H1 (cell line): ENCODE measurements around the gene GYPA. TPM values are rescaled to one million over a fixed set of nuclear protein-coding genes. Genes with fewer than 3 reads are reported as not detected.

Experiments
- CTCF ChIA-PET: fragments of 300-600 bp; sonication (Branson Sonifier 250); formaldehyde crosslinking; loops from one replicate; lab custom pipeline; 2021; ENCODE audit not compliant: partially characterized antibody; lab: Charles Lee
- POLR2A ChIA-PET: fragments of 300-600 bp; sonication (Branson Sonifier 250); formaldehyde crosslinking; loops from one replicate; lab custom pipeline; 2021; ENCODE audit warnings: inconsistent platforms; ENCODE audit not compliant: partially characterized antibody; lab: Charles Lee
- DNase-seq, 2 experiments: peaks; one replicate each; pipeline versions ENCODE4 v3.0.0 to v3.0.0-alpha.2; 2010 to 2022; ENCODE audit warnings: low spot score in 2 of 2, low read depth in 1 of 2, mixed read lengths in 1 of 2
- FAIRE-seq: peaks from 2 replicates; lab custom pipeline; 2011; peaks lifted over from hg19 to GRCh38; lab: Jason Lieb, UNC
- H2AFZ ChIP-seq: 2 replicates; pipeline ENCODE4 v1.8.1; 2012; ENCODE audit warnings: low read length, inconsistent platforms
- H2AK5ac ChIP-seq: 2 replicates; pipeline ENCODE4 v1.6.1; 2013; ENCODE audit warnings: low read depth, low read length
- H2BK120ac ChIP-seq: replicated peaks from 2 replicates; pipeline ENCODE3; 2013; ENCODE audit warnings: low read depth, low read length, inconsistent platforms
- H2BK12ac ChIP-seq: 2 replicates; pipeline ENCODE4 v1.6.1; 2013; ENCODE audit warnings: low read depth, low read length
- H2BK15ac ChIP-seq: 2 replicates; pipeline ENCODE4 v1.6.1; 2013; ENCODE audit warnings: low read length
- H2BK20ac ChIP-seq: 2 replicates; pipeline ENCODE4 v1.6.1; 2013; ENCODE audit warnings: low read length
- H2BK5ac ChIP-seq: 2 replicates; pipeline ENCODE4 v1.6.1; 2013; ENCODE audit warnings: low read depth, low read length
- H3K14ac ChIP-seq: 2 replicates; pipeline ENCODE4 v1.6.1; 2013; ENCODE audit warnings: inconsistent platforms; ENCODE audit not compliant: insufficient read length
- H3K18ac ChIP-seq: 2 replicates; pipeline ENCODE4 v1.6.1; 2013; ENCODE audit warnings: low read length; ENCODE audit errors: extremely low read depth
- H3K23ac ChIP-seq: 2 replicates; pipeline ENCODE4 v1.6.1; 2013; ENCODE audit warnings: inconsistent platforms; ENCODE audit not compliant: insufficient read length
- H3K23me2 ChIP-seq: 2 replicates; pipeline ENCODE4 v1.6.1; 2013; ENCODE audit warnings: low read depth, low read length
- H3K27ac ChIP-seq: 2 replicates; pipeline ENCODE4 v1.6.1; 2011; ENCODE audit warnings: low read depth, low read length, inconsistent platforms
- H3K27me3 ChIP-seq, 4 experiments: replicated peaks in 1 of 4; 1 replicate in 1 of 4; 2 replicates in 3 of 4; pipeline versions ENCODE4 v1.6.1 to v1.8.1; 2011 to 2013; ENCODE audit warnings: low read length in 3 of 4, mild to moderate bottlenecking in 3 of 4, inconsistent platforms in 2 of 4, mixed read lengths in 2 of 4, moderate library complexity in 1 of 4; ENCODE audit not compliant: control insufficient read depth in 3 of 4, insufficient read depth in 3 of 4; ENCODE audit errors: extremely low read depth in 1 of 4
- H3K36me3 ChIP-seq, 4 experiments: 2 replicates each; pipeline versions ENCODE4 v1.6.1 to v1.8.1; 2011 to 2013; ENCODE audit warnings: mild to moderate bottlenecking in 4 of 4, low read length in 3 of 4, moderate library complexity in 2 of 4, control low read depth in 1 of 4, inconsistent platforms in 1 of 4; ENCODE audit not compliant: insufficient read depth in 4 of 4, control insufficient read depth in 2 of 4
- H3K4ac ChIP-seq: replicated peaks from 2 replicates; pipeline ENCODE3; 2013; ENCODE audit warnings: low read length, low read depth, mixed read lengths, inconsistent platforms; ENCODE audit not compliant: insufficient read length
- H3K4me1 ChIP-seq, 4 experiments: replicated peaks in 1 of 4; 1 replicate in 1 of 4; 2 replicates in 3 of 4; pipeline versions ENCODE4 v1.6.1 to v1.8.1; 2011 to 2013; ENCODE audit warnings: low read length in 3 of 4, inconsistent platforms in 2 of 4, mixed read lengths in 1 of 4; ENCODE audit not compliant: insufficient read depth in 4 of 4, control insufficient read depth in 3 of 4
- H3K4me2 ChIP-seq, 2 experiments: 2 replicates each; pipeline versions ENCODE4 v1.6.1 to v1.8.1; 2011 to 2013; ENCODE audit warnings: low read depth in 2 of 2, low read length in 2 of 2, control low read depth in 1 of 2, inconsistent platforms in 1 of 2, mild to moderate bottlenecking in 1 of 2; ENCODE audit not compliant: insufficient read depth in 1 of 2
- H3K4me3 ChIP-seq, 4 experiments: fragments of 200-600, 300-600 bp in 1 of 4; sonication (generic), shearing (Covaris generic), sonication (Bioruptor Twin) in 1 of 4; 2 replicates each; pipeline versions ENCODE4 v1.5.1 to v1.8.1; 2011 to 2016; ENCODE audit warnings: low read length in 4 of 4, low read depth in 3 of 4, control low read depth in 2 of 4, inconsistent platforms in 2 of 4, mild to moderate bottlenecking in 2 of 4, mixed read lengths in 1 of 4, moderate library complexity in 1 of 4; ENCODE audit not compliant: insufficient read depth in 2 of 4; ENCODE audit errors: extremely low read depth in 1 of 4
- H3K56ac ChIP-seq: replicated peaks from 2 replicates; pipeline ENCODE3; 2013; ENCODE audit warnings: low read depth, mild to moderate bottlenecking, mixed read lengths, low read length, inconsistent platforms; ENCODE audit not compliant: insufficient read length
- H3K79me1 ChIP-seq: 2 replicates; pipeline ENCODE4 v1.6.1; 2013; ENCODE audit warnings: low read depth, low read length, control low read depth
- H3K79me2 ChIP-seq, 2 experiments: 2 replicates each; pipeline versions ENCODE4 v1.6.1 to v1.8.1; 2012 to 2013; ENCODE audit warnings: low read length in 2 of 2, mild to moderate bottlenecking in 2 of 2, inconsistent platforms in 1 of 2; ENCODE audit not compliant: insufficient read depth in 2 of 2, control insufficient read depth in 1 of 2
- H3K9ac ChIP-seq, 4 experiments: replicated peaks in 1 of 4; 1 replicate in 1 of 4; 2 replicates in 3 of 4; pipeline versions ENCODE4 v1.6.1 to v1.8.1; 2011 to 2013; ENCODE audit warnings: low read depth in 3 of 4, low read length in 3 of 4, control low read depth in 2 of 4, mild to moderate bottlenecking in 2 of 4, moderate library complexity in 2 of 4, inconsistent platforms in 1 of 4; ENCODE audit errors: extremely low read depth in 1 of 4
- H3K9me3 ChIP-seq, 2 experiments: 2 replicates each; pipeline versions ENCODE4 v1.6.1 to v1.8.1; 2012 to 2013; ENCODE audit warnings: mild to moderate bottlenecking in 2 of 2, moderate library complexity in 2 of 2, control low read depth in 1 of 2, inconsistent platforms in 1 of 2, low read depth in 1 of 2, low read length in 1 of 2, mixed read lengths in 1 of 2; ENCODE audit not compliant: insufficient read depth in 2 of 2
- H4K20me1 ChIP-seq, 2 experiments: replicated peaks in 1 of 2; 2 replicates each; pipeline versions ENCODE3 to v1.8.1; 2011 to 2013; ENCODE audit warnings: inconsistent platforms in 2 of 2, low read length in 2 of 2, mild to moderate bottlenecking in 1 of 2; ENCODE audit not compliant: insufficient read depth in 2 of 2, control insufficient read depth in 1 of 2
- H4K5ac ChIP-seq: 2 replicates; pipeline ENCODE4 v1.6.1; 2013; ENCODE audit warnings: low read length, low read depth, mixed read lengths, inconsistent platforms; ENCODE audit not compliant: insufficient read length
- H4K8ac ChIP-seq: 2 replicates; pipeline ENCODE4 v1.8.0; 2013; ENCODE audit warnings: mild to moderate bottlenecking, moderate library complexity, low read length, inconsistent platforms; ENCODE audit not compliant: insufficient read depth; ENCODE audit errors: extremely low read depth
- H4K91ac ChIP-seq: replicated peaks from 2 replicates; pipeline ENCODE3; 2013; ENCODE audit warnings: low read length, mixed read lengths, inconsistent platforms; ENCODE audit not compliant: insufficient read length
- BRCA1 ChIP-seq: IDR thresholded peaks from 2 replicates; pipeline ENCODE4 v1.6.1; 2012; ENCODE audit warnings: low read depth, low read length, improper control_type of control experiment
- CHD2 ChIP-seq: IDR thresholded peaks from 2 replicates; pipeline ENCODE4 v1.6.1; 2012; ENCODE audit warnings: low read length, improper control_type of control experiment
- CTBP2 ChIP-seq: IDR thresholded peaks from 2 replicates; pipeline ENCODE4 v1.7.0; 2011; ENCODE audit warnings: borderline replicate concordance, mild to moderate bottlenecking, moderate library complexity, mixed read lengths, low read length; ENCODE audit not compliant: insufficient read depth, insufficient read length
- EGR1 ChIP-seq: IDR thresholded peaks from 2 replicates; pipeline ENCODE4 v1.6.1; 2011; ENCODE audit warnings: low read depth, low read length, borderline replicate concordance
- EZH2 ChIP-seq: fragments of 200-600 bp; sonication (generic); IDR thresholded peaks from 2 replicates; pipeline ENCODE4 v1.7.1; 2012; ENCODE audit warnings: low read depth, mild to moderate bottlenecking, moderate library complexity, low read length, inconsistent platforms; ENCODE audit not compliant: severe bottlenecking
- GABPA ChIP-seq: IDR thresholded peaks from 2 replicates; pipeline ENCODE4 v1.6.1; 2011; ENCODE audit warnings: mild to moderate bottlenecking, low read length, moderate library complexity, borderline replicate concordance; ENCODE audit not compliant: insufficient read depth
- KDM1A ChIP-seq: fragments of 200-600, 300-600 bp; sonication (generic); IDR thresholded peaks from 2 replicates; pipeline ENCODE4 v1.7.1; 2016; ENCODE audit warnings: mild to moderate bottlenecking, low read length, borderline replicate concordance
- RAD21 ChIP-seq, 2 experiments: IDR thresholded peaks in 1 of 2; conservative IDR thresholded peaks in 1 of 2; 2 replicates each; pipeline ENCODE4 v1.6.1; 2011; ENCODE audit warnings: low read depth in 2 of 2, low read length in 2 of 2, improper control_type of control experiment in 1 of 2, inconsistent platforms in 1 of 2, mild to moderate bottlenecking in 1 of 2, moderate library complexity in 1 of 2
- RFX5 ChIP-seq: IDR thresholded peaks from 2 replicates; pipeline ENCODE4 v1.6.1; 2011; ENCODE audit warnings: low read depth, low read length, improper control_type of control experiment, borderline replicate concordance
- SIN3A ChIP-seq, 2 experiments: IDR thresholded peaks in 1 of 2; conservative IDR thresholded peaks in 1 of 2; 2 replicates each; pipeline ENCODE4 v1.6.1; 2011 to 2012; ENCODE audit warnings: low read length in 2 of 2, improper control_type of control experiment in 1 of 2, low read depth in 1 of 2, mild to moderate bottlenecking in 1 of 2
- SRF ChIP-seq: IDR thresholded peaks from 2 replicates; pipeline ENCODE4 v1.6.1; 2011; ENCODE audit warnings: mild to moderate bottlenecking, low read depth, low read length, moderate library complexity
- SUZ12 ChIP-seq: fragments of 200-600 bp; sonication (generic); IDR thresholded peaks from 2 replicates; pipeline ENCODE4 v1.6.1; 2012; ENCODE audit warnings: mild to moderate bottlenecking, inconsistent platforms, low read length, moderate library complexity, mixed read lengths
- TAF1 ChIP-seq: IDR thresholded peaks from 2 replicates; pipeline ENCODE4 v1.6.1; 2011; ENCODE audit warnings: mild to moderate bottlenecking, low read depth, low read length
- TCF12 ChIP-seq: IDR thresholded peaks from 2 replicates; pipeline ENCODE4 v1.6.1; 2011; ENCODE audit warnings: low read depth, mild to moderate bottlenecking, low read length
- WGBS, 2 experiments: shearing (Covaris generic) in 1 of 2; methylation state at CpG; one replicate each; pipeline versions ENCODE4 v1.1.6 to v1.1.7; 2013 to 2015; ENCODE audit warnings: low lambda C conversion rate in 2 of 2, mixed read lengths in 2 of 2, inconsistent platforms in 1 of 2, low coverage in 1 of 2, missing lambda C conversion rate in 1 of 2; ENCODE audit not compliant: insufficient replicate concordance in 2 of 2, insufficient coverage in 1 of 2, insufficient read length in 1 of 2; ENCODE audit errors: extremely low coverage in 1 of 2, missing lambda C conversion rate in 1 of 2; 5-methylcytosine and 5-hydroxymethylcytosine counted together
- polyA plus RNA-seq, 7 experiments: library from polyadenylated mRNA; depleted of rRNA in 3 of 7; stranded (reverse) in 5 of 7; unstranded in 2 of 7; fragments of >200 nt in 5 of 7; fragments of 200-250 nt in 2 of 7; gene quantifications; 1 replicate in 5 of 7; 2 replicates in 1 of 7; 4 replicates in 1 of 7; pipeline versions ENCODE4 v1.2.1 to v1.2.3, GENCODE V29; 2011 to 2013; ENCODE audit warnings: missing spikeins in 2 of 7, mixed read lengths in 2 of 7
- total RNA-seq: library from RNA; stranded (reverse); fragmentation: NEBNext Ultra II Directional; extraction: Animal tissue kit (Norgen Biotek cat#: 25700); gene quantifications from 2 replicates; pipeline ENCODE4 v1.2.1, GENCODE V29; 2021

Gene GYPA
- total and polyA plus RNA-seq, 2 of the 8 experiments (the other 6 are each of a cell fraction or from before 2014, with no cell fraction given), result not detected

GRCh38 chr4:144169211-144169610, 28.7 kb upstream of the GYPA start:
- Histone ChIP-seq H2BK120ac (no peak overlapping the region), H3K18ac (no peak overlapping the region), H4K20me1 (no peaks in the 10 kb centered on the region), H3K4me3 (no peak overlapping the region), H3K4me1 (no peaks in the 10 kb centered on the region), H2AK5ac (no peak overlapping the region), H2BK20ac (no peak overlapping the region), H2BK15ac (no peak overlapping the region), H3K27ac (no peak overlapping the region), H3K36me3 (no peaks in the 10 kb centered on the region), H2BK5ac (no peak overlapping the region), H3K9me3 (no peaks in the 10 kb centered on the region; a peak in 1 of 4 replicates), H4K91ac (no peak overlapping the region), H3K4me2 (no peak overlapping the region), H3K23me2 (no peaks in the 10 kb centered on the region), H3K23ac (no peak overlapping the region), H3K79me2 (no peaks in the 10 kb centered on the region), H2BK12ac (no peak overlapping the region), H4K8ac (no peak overlapping the region), H3K14ac (no peak overlapping the region), H3K79me1 (no peaks in the 10 kb centered on the region), H3K27me3 (no peaks in the 10 kb centered on the region), H3K9ac (no peak overlapping the region), H3K56ac (no peak overlapping the region), H3K4ac (no peak overlapping the region), H4K5ac (no peak overlapping the region), H2AFZ (no peak overlapping the region)
- CTCF ChIA-PET, result interaction anchor here (0.5 to 2.4 kb wide), 6 partner anchors 10 to 427 kb away, joined by 3 to 5 read pairs (median 3); no protein-coding TSS in a partner anchor
- DNase-seq (no peak), FAIRE-seq (no peak)
- POLR2A ChIA-PET, result no interaction called here
- WGBS, 2 experiments, result 92% methylated on average over 3 of the region's 3 CpGs; no CpG with 5 or more reads in 1 of the 2 experiments
- TF ChIP-seq TAF1 (no peak), KDM1A (no peak), CTBP2 (no peak), GABPA (no peak), SIN3A (conservative IDR thresholded peaks at IDR 0.05 in 1 of 2, IDR thresholded peaks at IDR 0.05 in 1 of 2; ENCODE audit: low read depth in 1 of 2, low read length in 2 of 2) (no peak), CHD2 (no peak), EZH2 (no peak), BRCA1 (no peak), RAD21 (IDR thresholded peaks at IDR 0.05 in 1 of 2, conservative IDR thresholded peaks at IDR 0.05 in 1 of 2; ENCODE audit: low read depth in 2 of 2, low read length in 2 of 2) (no peak), SRF (no peak), EGR1 (no peak), SUZ12 (no peak), TCF12 (no peak), RFX5 (no peak)
